ENCODE results near the gene THPO. TPM values are rescaled to one million over a fixed set of nuclear protein-coding genes. Genes with fewer than 3 reads are reported as not detected.

The THPO gene
- total and polyA plus RNA-seq, 10 of the 15 experiments (the other 5 are each of a cell fraction or from before 2014, with no cell fraction given), result not detected

DNA sequence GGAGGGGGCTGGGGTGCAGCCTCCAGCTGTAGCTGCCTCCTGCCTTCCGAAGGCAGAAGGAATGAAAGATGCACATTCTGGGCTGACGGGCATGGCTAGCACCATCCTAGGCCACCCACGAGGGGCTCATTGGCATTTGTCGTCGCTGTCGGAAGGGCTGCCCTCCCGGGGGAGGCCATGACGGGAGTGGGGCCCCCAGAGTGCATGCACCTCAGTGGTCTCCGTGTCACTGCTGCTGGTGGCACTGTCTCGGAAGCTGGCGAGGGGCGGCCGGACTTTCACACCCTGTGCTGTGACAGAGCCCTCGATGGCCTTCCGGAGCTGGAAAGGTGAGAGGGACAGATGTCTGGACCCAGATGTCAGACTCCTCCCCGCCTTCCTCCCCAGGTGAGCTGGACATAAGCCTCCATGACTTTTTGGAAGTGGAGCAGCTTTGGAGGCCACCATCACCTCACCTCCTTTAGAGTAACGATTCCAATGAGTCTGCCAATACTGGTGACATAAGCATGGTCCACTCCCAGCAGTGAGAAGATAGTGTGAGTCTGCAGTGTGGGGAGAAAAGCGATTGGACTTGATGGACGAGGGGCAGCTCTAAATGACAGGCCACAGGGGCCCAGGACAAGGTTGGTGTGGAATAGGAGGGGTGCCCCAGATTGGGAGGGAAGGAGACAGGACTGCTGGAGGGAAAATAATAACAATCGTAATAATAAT lies 31.4 kb downstream of the THPO start:
- FAIRE-seq, result no peak

More for the DNA sequence above, 31.4 kb downstream of the THPO start:
- WGBS (ENCODE audit: insufficient coverage, insufficient replicate concordance, low lambda C conversion rate, missing lambda C conversion rate), result 77% methylated on average over 19 of the region's 20 CpGs
- ChIA-PET SMC1A (ENCODE audit: uncharacterized antibody, unreplicated experiment) (no interaction called here), POLR2A (no interaction called here), RAD21 (ENCODE audit: unreplicated experiment) (no interaction called here), CTCF (no interaction called here)
- no peak overlapping the region for H3K27ac ChIP-seq (ENCODE audit: control insufficient read depth, insufficient read depth)
- no peaks in the 10 kb centered on the region for H3K36me3 ChIP-seq (ENCODE audit: control insufficient read depth in 2 of 2, insufficient read depth in 2 of 2, low read length in 1 of 2)
- no peaks in the 10 kb centered on the region for H3K27me3 ChIP-seq (replicated peaks in 1 of 2; ENCODE audit: control insufficient read depth in 2 of 2, insufficient read depth in 2 of 2, low read length in 1 of 2)
- intact Hi-C loops (cut with micrococcal nuclease; ENCODE audit: unreplicated experiment) (no loop called here), in situ Hi-C loops (cut with MboI) (no loop called here)
- TF ChIP-seq KLF5 (IDR thresholded peaks at IDR 0.05; ENCODE audit: partially characterized antibody), result no peak
- TF ChIP-seq, protein P1, sequence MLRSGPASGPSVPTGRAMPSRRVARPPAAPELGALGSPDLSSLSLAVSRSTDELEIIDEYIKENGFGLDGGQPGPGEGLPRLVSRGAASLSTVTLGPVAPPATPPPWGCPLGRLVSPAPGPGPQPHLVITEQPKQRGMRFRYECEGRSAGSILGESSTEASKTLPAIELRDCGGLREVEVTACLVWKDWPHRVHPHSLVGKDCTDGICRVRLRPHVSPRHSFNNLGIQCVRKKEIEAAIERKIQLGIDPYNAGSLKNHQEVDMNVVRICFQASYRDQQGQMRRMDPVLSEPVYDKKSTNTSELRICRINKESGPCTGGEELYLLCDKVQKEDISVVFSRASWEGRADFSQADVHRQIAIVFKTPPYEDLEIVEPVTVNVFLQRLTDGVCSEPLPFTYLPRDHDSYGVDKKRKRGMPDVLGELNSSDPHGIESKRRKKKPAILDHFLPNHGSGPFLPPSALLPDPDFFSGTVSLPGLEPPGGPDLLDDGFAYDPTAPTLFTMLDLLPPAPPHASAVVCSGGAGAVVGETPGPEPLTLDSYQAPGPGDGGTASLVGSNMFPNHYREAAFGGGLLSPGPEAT (IDR thresholded peaks at IDR 0.05; ENCODE audit: low read depth), result no peak
- no peak for TF ChIP-seq RB1 (IDR thresholded peaks at IDR 0.05; ENCODE audit: borderline replicate concordance)
- no peak for TF ChIP-seq MEF2B (IDR thresholded peaks at IDR 0.05; ENCODE audit: partially characterized antibody, poor library complexity, severe bottlenecking)
- TF ChIP-seq, protein P2, sequence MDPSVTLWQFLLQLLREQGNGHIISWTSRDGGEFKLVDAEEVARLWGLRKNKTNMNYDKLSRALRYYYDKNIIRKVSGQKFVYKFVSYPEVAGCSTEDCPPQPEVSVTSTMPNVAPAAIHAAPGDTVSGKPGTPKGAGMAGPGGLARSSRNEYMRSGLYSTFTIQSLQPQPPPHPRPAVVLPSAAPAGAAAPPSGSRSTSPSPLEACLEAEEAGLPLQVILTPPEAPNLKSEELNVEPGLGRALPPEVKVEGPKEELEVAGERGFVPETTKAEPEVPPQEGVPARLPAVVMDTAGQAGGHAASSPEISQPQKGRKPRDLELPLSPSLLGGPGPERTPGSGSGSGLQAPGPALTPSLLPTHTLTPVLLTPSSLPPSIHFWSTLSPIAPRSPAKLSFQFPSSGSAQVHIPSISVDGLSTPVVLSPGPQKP (IDR thresholded peaks at IDR 0.05; ENCODE audit: low read depth, low read length), result no peak
- no peak for TF ChIP-seq CHD2 (IDR thresholded peaks at IDR 0.05; ENCODE audit: borderline replicate concordance, low read depth, low read length)
- no peak for TF ChIP-seq JUNB (IDR thresholded peaks at IDR 0.05)
- no peak for TF ChIP-seq SPI1 (IDR thresholded peaks at IDR 0.05; ENCODE audit: borderline replicate concordance, insufficient read depth, low read depth, low read length)
- H2AFZ ChIP-seq (ENCODE audit: control insufficient read depth, low read depth, low read length), result no peak overlapping the region
- no peaks in the 10 kb centered on the region for H3K4me1 ChIP-seq (ENCODE audit: control insufficient read depth, insufficient read depth, low read length)
- H3K4me2 ChIP-seq (ENCODE audit: control insufficient read depth, insufficient read depth), result no peak overlapping the region
- no TSS peak for BruUV-seq (replicated peaks)
- H3K9ac ChIP-seq (ENCODE audit: control insufficient read depth, insufficient read depth, low read length), result no peak overlapping the region
- no peaks in the 10 kb centered on the region for H3K9me3 ChIP-seq (replicated peaks; ENCODE audit: control insufficient read depth, insufficient read depth, low read length)
- ATAC-seq (no peak), DNase-seq (ENCODE audit: low read depth, low spot score) (no peak)
- H3K79me2 ChIP-seq (ENCODE audit: control insufficient read depth, insufficient read depth, low read length), result no peaks in the 10 kb centered on the region
- H3K4me3 ChIP-seq, result no peak overlapping the region
- no peaks in the 10 kb centered on the region for H4K20me1 ChIP-seq (ENCODE audit: control insufficient read depth, insufficient read depth)
